B cell (primary cell): ENCODE measurements around the gene CAMK1. TPM values are rescaled to one million over a fixed set of nuclear protein-coding genes. Genes with fewer than 3 reads are reported as not detected.

Experiments used
- ATAC-seq: fragments of 200-7000 bp; cut with Tn5 transposase; one replicate; pipeline ENCODE4 v1.10.0; 2021; ENCODE audit warnings: low read depth, mild to moderate bottlenecking, moderate number of reproducible peaks, moderate library complexity
- CTCF ChIA-PET: fragments of 350-600 bp; sonication (Branson Sonifier 250); formaldehyde crosslinking; loops from one replicate; lab custom pipeline; 2021; ENCODE audit warnings: antibody characterized with exemption, inconsistent platforms; lab: Charles Lee
- POLR2A ChIA-PET: fragments of 350-600 bp; sonication (Branson Sonifier 250); formaldehyde crosslinking; loops from one replicate; lab custom pipeline; 2021; ENCODE audit warnings: antibody characterized with exemption; lab: Charles Lee
- DNase-seq: peaks from one replicate; pipeline ENCODE4 v3.0.0; 2013
- H2AFZ ChIP-seq: 2 replicates; pipeline ENCODE4 v1.6.1; 2012; ENCODE audit warnings: mild to moderate bottlenecking, low read depth, low read length; ENCODE audit not compliant: insufficient read depth, poor library complexity, severe bottlenecking
- H3K27ac ChIP-seq, 2 donors: 1 replicate in 1 of 2; 2 replicates in 1 of 2; pipeline ENCODE4 v1.5.1; 2012 to 2013; ENCODE audit warnings: low read length in 2 of 2, mild to moderate bottlenecking in 2 of 2, moderate library complexity in 1 of 2
- H3K27me3 ChIP-seq, 4 experiments: fragments of 200-600 bp in 1 of 4; sonication (generic) in 1 of 4; replicated peaks in 1 of 4; 1 replicate in 2 of 4; 2 replicates in 2 of 4; pipeline versions ENCODE4 v1.6.1 to v1.7.0; 2013 to 2016; ENCODE audit warnings: low read length in 3 of 4, mild to moderate bottlenecking in 2 of 4, mixed read lengths in 1 of 4, moderate library complexity in 1 of 4; ENCODE audit not compliant: insufficient read depth in 4 of 4, control insufficient read depth in 3 of 4; ENCODE audit errors: control extremely low read depth in 1 of 4
- H3K36me3 ChIP-seq, 2 experiments: replicated peaks in 1 of 2; 1 replicate in 1 of 2; 2 replicates in 1 of 2; pipeline versions ENCODE4 v1.6.1 to v1.7.1; 2013; ENCODE audit warnings: low read length in 1 of 2; ENCODE audit not compliant: insufficient read depth in 2 of 2, control insufficient read depth in 1 of 2; ENCODE audit errors: control extremely low read depth in 1 of 2, extremely low read depth in 1 of 2
- H3K4me1 ChIP-seq, 2 donors: fragments of 200-600 bp in 1 of 2; sonication (generic) in 1 of 2; 1 replicate in 1 of 2; 2 replicates in 1 of 2; pipeline versions ENCODE4 v1.5.1 to v1.6.1; 2013 to 2017; ENCODE audit warnings: low read length in 2 of 2; ENCODE audit not compliant: control insufficient read depth in 2 of 2, insufficient read depth in 2 of 2
- H3K4me2 ChIP-seq: replicated peaks from 2 replicates; pipeline ENCODE3; 2012; ENCODE audit warnings: mild to moderate bottlenecking, low read depth, low read length; ENCODE audit not compliant: poor library complexity, severe bottlenecking
- H3K4me3 ChIP-seq, 5 experiments: fragments of 200-600 bp in 1 of 5; sonication (generic) in 1 of 5; 1 replicate in 3 of 5; 2 replicates in 2 of 5; pipeline versions ENCODE4 v1.5.1 to v1.7.0; 2011 to 2016; ENCODE audit warnings: low read length in 4 of 5, mild to moderate bottlenecking in 4 of 5, low read depth in 2 of 5, control low read depth in 1 of 5, moderate library complexity in 1 of 5; ENCODE audit not compliant: insufficient read depth in 1 of 5; ENCODE audit errors: control extremely low read depth in 1 of 5, extremely low read depth in 1 of 5
- H3K79me2 ChIP-seq: fragments of 200-600 bp; sonication (generic); one replicate; pipeline ENCODE4 v1.6.0; 2016; ENCODE audit warnings: low read length; ENCODE audit not compliant: control insufficient read depth, insufficient read depth
- H3K9ac ChIP-seq: fragments of 200-600 bp; sonication (generic); 2 replicates; pipeline ENCODE4 v1.6.1; 2017; ENCODE audit warnings: mild to moderate bottlenecking, low read length, moderate library complexity
- H3K9me3 ChIP-seq, 3 donors: one replicate each; pipeline versions ENCODE4 v1.6.1 to v1.7.1; 2013; ENCODE audit warnings: low read length in 2 of 3; ENCODE audit not compliant: control insufficient read depth in 2 of 3, insufficient read depth in 1 of 3; ENCODE audit errors: control extremely low read depth in 1 of 3
- H4K20me1 ChIP-seq: 2 replicates; pipeline ENCODE4 v1.6.0; 2012; ENCODE audit warnings: mild to moderate bottlenecking, low read length; ENCODE audit not compliant: insufficient read depth, control insufficient read depth, poor library complexity, severe bottlenecking
- H3K27ac Mint-ChIP-seq: one replicate; pipeline ENCODE4 v1.8.0; 2021; ENCODE audit warnings: mixed read lengths
- H3K27me3 Mint-ChIP-seq: one replicate; pipeline ENCODE4 v1.8.0; 2021; ENCODE audit warnings: mixed read lengths
- H3K4me1 Mint-ChIP-seq: one replicate; pipeline ENCODE4 v1.8.0; 2021; ENCODE audit warnings: mixed read lengths
- H3K4me3 Mint-ChIP-seq: one replicate; pipeline ENCODE4 v1.8.0; 2021; ENCODE audit warnings: mixed read lengths
- H3K9me3 Mint-ChIP-seq: one replicate; pipeline ENCODE4 v1.8.0; 2022; ENCODE audit warnings: mixed read lengths; ENCODE audit not compliant: insufficient read depth
- EZH2 ChIP-seq: IDR thresholded peaks from 2 replicates; pipeline ENCODE4 v1.6.1; 2012; ENCODE audit warnings: borderline replicate concordance, low read depth, mild to moderate bottlenecking, moderate library complexity, low read length; ENCODE audit not compliant: insufficient read depth, poor library complexity, severe bottlenecking
- WGBS: methylation state at CpG from one replicate; pipeline ENCODE4 v1.1.5; 2013; ENCODE audit warnings: missing lambda C conversion rate; ENCODE audit not compliant: insufficient coverage; 5-methylcytosine and 5-hydroxymethylcytosine counted together
- intact Hi-C: fragments of 100-400 bp; cut with micrococcal nuclease; formaldehyde crosslinking; loops from one replicate; pipeline ENCODE4 v1.10.0; 2022
- polyA plus RNA-seq: library from polyadenylated mRNA; depleted of rRNA; stranded (reverse); fragments of >200 nt; gene quantifications from 2 replicates; pipeline ENCODE4 v1.2.3, GENCODE V29; 2012
- total RNA-seq, 2 donors: library from RNA; stranded (reverse); fragments of 120-200 nt in 1 of 2; gene quantifications; 1 replicate in 1 of 2; 2 replicates in 1 of 2; pipeline versions ENCODE4 v1.2.3 to v1.2.4, GENCODE V29; 2013 to 2022
- TF ChIP-seq, protein P1 (sequence below): fragments of 200-600 bp; IDR thresholded peaks from one replicate; pipeline ENCODE4 v1.8.0; 2022; ENCODE audit warnings: antibody characterized with exemption, mild to moderate bottlenecking

The CAMK1 gene
- total and polyA plus RNA-seq, 2 donors (not counting 1 experiment from before 2014, with no cell fraction given), result 0.57 to 0.82 TPM

DNA sequence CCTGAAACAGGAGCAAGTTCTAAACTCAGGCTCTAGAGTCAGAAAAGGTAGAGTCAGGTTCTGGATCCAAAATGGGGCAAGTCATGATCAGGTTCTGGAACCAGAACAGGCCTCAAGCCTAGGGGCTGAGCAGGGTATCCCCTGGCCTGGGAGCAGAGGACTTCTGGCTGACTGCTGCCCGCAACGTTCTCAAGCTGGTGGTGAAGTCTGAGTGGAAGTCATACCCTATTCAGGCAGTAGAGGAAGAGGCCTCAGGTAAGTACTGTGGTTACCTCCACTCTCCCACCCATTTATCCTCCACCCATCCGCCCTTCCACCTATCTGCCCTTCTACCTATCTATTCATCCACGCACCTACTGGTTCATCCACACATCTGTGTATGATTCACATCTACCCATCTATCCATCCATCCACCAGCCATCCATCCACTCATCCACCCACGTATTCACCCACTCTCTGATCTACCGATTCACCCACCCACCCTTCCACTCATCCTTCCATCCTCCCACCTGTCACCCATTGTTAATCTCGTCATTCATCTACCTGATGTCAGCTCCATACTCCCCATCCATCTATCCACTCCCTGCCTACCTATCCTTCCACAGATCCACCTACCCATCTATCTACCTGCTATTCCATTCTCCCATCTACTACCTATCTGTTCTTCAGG lies 49.1 kb upstream of the CAMK1 start:
- Mint-ChIP-seq H3K27ac (no peak overlapping the region), H3K9me3 (no peaks in the 10 kb centered on the region), H3K27me3 (no peaks in the 10 kb centered on the region), H3K4me1 (no peaks in the 10 kb centered on the region), H3K4me3 (no peak overlapping the region)
- no peak for TF ChIP-seq EZH2
- TF ChIP-seq, protein P1, sequence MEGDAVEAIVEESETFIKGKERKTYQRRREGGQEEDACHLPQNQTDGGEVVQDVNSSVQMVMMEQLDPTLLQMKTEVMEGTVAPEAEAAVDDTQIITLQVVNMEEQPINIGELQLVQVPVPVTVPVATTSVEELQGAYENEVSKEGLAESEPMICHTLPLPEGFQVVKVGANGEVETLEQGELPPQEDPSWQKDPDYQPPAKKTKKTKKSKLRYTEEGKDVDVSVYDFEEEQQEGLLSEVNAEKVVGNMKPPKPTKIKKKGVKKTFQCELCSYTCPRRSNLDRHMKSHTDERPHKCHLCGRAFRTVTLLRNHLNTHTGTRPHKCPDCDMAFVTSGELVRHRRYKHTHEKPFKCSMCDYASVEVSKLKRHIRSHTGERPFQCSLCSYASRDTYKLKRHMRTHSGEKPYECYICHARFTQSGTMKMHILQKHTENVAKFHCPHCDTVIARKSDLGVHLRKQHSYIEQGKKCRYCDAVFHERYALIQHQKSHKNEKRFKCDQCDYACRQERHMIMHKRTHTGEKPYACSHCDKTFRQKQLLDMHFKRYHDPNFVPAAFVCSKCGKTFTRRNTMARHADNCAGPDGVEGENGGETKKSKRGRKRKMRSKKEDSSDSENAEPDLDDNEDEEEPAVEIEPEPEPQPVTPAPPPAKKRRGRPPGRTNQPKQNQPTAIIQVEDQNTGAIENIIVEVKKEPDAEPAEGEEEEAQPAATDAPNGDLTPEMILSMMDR, result no peak
- H2AFZ ChIP-seq, result no peak overlapping the region
- WGBS, result 96% methylated on average over 5 of the region's 7 CpGs
- H3K9ac ChIP-seq, result no peak overlapping the region
- H4K20me1 ChIP-seq, result no peaks in the 10 kb centered on the region
- no peak for ATAC-seq
- no peaks in the 10 kb centered on the region for H3K79me2 ChIP-seq
- ChIA-PET POLR2A (no interaction called here), CTCF (no interaction called here)
- no peak overlapping the region for H3K27ac ChIP-seq
- H3K4me3 ChIP-seq, result no peak overlapping the region
- no peaks in the 10 kb centered on the region for H3K9me3 ChIP-seq
- DNase-seq, result no peak
- intact Hi-C loops, result no loop called here
- H3K4me1 ChIP-seq, result no peaks in the 10 kb centered on the region
- H3K36me3 ChIP-seq, result peaks cover 0 to 5% of the 10 kb centered on the region in 2 experiments
- no peaks in the 10 kb centered on the region for H3K27me3 ChIP-seq
- H3K4me2 ChIP-seq, result no peak overlapping the region

DNA sequence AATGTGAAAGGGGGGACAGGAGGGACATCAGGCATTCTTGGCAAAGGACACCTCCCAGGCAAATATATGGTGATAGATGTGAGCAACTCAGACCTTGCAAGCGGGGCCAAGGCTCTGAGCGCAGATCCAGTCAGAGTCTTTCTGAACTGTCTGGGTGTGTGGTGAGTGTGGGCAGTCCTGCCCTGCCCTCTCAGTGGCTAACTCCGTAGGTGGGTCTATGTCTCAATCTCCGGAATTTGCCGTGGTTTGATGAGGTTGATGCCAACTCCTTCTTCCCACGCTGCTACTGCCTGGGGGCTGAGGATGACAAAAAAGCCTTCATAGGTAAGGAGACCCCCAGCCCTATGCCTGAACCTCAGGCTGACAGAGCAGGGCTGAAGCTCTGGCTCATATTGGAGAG lies 47.7 kb upstream of the CAMK1 start:
- no peaks in the 10 kb centered on the region for H3K27me3 Mint-ChIP-seq
- POLR2A ChIA-PET, result interaction anchor here (0.7 kb wide), 1 partner anchor 326 kb away, joined by 3 read pairs; no protein-coding TSS in a partner anchor
- DNase-seq, result no peak
- no peaks in the 10 kb centered on the region for H3K4me1 Mint-ChIP-seq
- intact Hi-C loops, result no loop called here
- Histone ChIP-seq H3K9me3 (no peaks in the 10 kb centered on the region), H3K36me3 (peaks cover 0 to 5% of the 10 kb centered on the region in 2 experiments), H4K20me1 (no peaks in the 10 kb centered on the region), H2AFZ (no peak overlapping the region), H3K4me3 (no peak overlapping the region), H3K4me1 (no peaks in the 10 kb centered on the region), H3K79me2 (no peaks in the 10 kb centered on the region), H3K27me3 (no peaks in the 10 kb centered on the region), H3K4me2 (no peak overlapping the region), H3K9ac (no peak overlapping the region), H3K27ac (no peak overlapping the region)
- ATAC-seq, result no peak
- no peaks in the 10 kb centered on the region for H3K9me3 Mint-ChIP-seq
- H3K4me3 Mint-ChIP-seq, result no peak overlapping the region
- H3K27ac Mint-ChIP-seq, result no peak overlapping the region
- TF ChIP-seq EZH2, result no peak
- TF ChIP-seq, protein P1, result no peak
- WGBS, result 98% methylated on average over 6 of the region's 6 CpGs
- CTCF ChIA-PET, result no interaction called here
